CD4-positive, alpha-beta T cell treated with Interleukin-15 for 1 hour (primary cell): ENCODE data around the gene TRIM40.
"Not testable (repeated sequence)": the region's sequence is repeated elsewhere in the genome, so short reads cannot be mapped to it uniquely, and the experiment has no call there.

Experiments used
- DNase-seq: peaks from one replicate; pipeline ENCODE4 v3.0.0-alpha.2; 2020

TRIM40 gene

DNA sequence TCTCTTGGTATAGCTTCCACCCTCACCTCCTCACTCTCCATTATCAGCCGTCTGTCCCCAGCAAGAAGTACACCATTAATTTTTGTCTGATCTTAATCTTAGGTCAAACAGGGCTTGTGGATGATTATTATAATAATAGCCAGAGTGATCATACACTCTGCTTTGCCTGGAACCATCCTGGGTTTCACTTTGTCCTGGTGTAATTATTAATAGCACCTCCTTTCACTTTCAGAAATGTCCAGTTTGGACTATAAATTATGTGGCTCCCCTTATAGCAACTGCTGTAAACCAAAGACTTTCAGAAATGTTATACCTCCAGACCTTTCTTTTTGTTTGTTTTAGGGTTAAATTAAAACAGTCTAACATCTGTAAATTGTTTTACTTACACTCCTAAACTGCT is 22.1 kb upstream of the TRIM40 start:
- no peak for DNase-seq

DNA sequence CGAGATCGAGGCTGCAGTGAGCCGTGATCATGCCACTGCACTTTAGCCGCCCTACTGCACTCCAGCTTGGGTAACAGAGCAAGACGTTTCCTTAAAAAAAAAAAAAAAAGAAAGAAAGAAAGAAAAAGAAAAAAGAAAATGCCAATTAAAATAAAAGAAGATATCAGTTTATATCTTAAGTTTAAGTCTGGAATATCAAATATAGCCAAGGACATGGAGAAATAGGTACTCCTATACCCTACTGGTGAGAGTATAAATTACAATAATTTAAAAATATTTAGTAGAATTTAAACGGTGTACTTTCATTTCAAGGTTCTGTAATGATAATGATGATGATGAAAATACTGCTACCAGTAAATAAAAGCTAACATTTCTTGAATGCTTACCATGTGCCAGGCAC is 19.2 kb upstream of the TRIM40 start:
- no peak for DNase-seq

DNA sequence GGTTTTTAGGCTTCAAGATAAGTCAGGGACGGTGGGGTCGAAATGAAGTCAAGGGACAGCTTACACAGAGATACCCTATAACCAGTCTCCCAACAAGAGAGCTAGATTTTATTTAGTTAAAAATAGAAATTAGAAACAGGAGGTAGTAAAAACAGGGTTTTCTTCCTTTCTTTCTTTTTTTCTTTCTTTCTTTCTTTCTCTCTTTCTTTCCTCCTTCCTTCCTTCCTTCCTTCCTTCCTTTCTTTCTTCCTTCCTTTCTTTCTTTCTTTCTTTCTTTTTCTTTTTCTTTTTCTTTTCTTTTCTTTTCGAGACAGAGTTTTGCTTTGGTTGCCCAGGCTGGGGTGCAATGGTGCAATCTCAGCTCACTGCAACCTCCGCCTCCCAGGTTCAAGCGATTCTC is 17.2 kb upstream of the TRIM40 start:
- DNase-seq = not testable (repeated sequence)

DNA sequence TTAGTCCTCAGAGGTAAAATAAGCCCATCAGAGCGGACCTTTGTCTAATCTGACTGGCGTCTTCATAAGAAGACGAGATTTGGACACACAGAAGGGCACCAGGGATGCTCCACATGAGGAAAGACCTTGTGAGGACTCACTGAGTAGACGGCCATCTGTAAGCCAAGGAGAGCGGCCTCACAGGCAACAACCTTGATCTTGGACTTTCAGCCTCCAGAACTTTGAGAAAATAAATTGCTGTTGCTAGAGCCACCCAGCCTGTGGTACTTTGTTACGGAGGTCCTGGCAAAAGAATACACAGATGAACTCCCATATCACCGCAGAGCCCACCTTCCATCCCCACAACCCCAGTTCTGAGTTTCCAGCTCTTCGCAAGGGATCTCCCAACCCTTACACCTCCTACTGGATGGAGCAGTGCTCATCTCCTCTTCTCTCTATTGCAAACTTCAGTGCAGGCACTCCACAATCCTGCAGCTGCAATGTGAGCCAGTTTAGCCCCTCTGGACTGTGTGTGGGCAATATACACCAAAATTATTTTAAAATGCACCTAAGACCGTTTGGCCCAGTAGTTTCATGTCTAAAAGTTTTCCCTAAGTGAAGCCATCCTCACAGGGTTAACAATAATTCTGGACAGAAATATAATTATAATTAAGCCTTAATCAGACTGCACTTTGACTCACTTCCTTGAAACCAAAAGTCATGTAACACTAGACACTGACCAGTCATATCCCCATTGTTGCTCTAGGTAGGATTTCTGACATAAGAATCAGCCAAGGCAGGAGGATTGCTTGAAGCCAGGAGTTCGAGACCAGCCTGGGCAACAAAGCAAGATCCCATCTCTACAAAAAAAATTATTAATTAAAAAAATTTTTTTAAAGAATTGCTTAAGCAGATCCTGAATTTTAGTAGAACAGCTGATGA is 14.2 kb upstream of the TRIM40 start:
- DNase-seq = no peak

DNA sequence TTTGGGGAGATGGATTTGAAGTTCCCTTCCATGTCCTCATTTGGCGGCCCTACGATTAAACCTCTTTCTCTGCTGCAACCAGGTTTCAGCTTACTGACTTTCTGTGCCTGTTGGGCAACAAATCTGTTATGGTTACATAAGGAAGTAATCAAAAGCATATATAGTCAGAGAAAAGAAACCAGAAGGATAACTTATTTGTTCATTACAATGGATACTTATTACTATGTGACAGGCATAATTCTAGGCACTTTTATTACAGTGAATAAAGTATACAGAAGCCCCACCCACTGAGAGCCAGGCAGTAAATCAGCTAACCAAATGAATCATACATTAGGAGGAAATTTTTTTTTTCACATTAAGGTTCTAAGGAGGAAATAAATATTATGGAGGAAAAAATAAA is 13.4 kb upstream of the TRIM40 start:
- DNase-seq = no peak

DNA sequence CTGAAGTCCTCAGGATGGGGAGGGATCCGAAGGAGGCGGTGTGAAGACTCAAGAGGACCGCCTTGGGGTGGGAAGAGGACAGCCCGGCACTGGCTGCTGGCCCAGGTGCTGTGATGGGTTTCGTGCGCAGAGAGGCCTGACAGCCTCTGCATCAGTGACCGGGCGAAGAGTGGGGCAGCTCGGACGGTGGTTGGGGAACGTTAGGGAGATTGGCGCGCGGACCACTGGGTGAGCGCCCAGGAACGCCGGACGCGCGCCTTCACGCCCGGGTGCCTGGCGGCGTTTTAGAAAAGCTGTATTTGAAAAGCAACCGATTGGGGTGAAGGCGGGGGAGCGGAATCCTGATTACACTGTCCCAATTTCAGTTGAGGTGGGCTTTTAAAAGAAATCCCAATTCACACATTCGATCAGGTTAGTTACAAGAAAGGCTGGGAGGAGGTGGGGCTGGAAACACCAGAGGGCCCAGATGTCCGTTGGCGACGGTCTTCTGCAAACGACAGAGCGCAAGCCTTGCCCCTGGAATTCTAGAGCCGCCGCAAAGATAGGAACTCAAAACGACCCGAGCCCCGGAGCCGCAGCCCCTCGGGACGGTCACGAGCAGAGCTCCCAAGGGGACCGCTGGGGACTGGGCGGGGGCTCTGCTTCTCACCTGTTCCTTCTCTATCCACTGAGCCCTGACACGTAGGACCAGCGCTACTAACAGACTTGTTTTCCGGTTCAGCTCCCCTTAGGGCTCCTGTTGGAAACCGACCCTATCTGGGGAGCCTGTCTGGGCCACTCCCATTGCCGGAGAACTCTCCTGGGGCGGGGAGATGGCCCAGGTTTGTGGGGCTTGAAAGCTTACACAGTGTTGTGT is 8.5 kb upstream of the TRIM40 start:
- no peak for DNase-seq

DNA sequence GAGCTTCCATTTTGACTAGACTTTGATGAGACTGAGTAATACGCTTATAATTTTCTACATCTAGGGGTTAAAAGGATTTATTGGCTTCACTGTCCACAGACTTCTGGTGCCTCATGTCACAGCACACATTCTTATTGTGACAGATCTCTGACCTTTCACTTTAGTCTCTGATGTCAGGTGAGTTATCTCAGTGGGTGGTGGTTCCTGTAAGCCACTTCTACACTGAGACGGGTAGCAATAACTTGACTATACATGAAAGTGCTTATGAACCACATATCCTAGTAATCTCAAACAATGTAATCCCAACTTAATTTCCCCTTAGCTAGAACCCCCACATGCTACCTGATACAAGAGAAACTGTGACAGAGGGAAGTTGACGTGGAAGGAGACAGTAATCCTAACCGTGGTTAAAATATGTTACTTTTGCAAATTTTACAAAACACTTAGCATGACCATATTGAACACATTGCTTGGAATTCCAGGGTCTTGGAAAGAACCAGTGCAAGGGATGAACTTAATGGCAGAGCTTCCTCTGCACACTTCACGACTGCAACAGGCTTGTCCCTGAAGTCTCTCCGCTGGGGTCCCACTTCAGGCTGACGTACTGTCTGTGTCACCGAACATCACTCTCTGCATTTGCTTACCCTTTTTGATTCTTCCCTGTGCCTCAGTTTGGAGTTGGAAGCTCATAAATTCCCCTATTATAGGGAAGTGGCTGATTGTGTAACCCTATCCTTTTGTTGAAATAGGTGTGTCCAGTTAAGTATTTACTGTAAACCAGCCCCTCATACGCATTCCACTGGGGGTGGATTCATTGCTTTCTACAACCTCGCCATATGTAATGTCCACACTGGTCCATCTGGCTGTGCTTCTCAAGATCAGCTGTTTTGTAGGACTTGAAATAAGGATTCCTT is 6.4 kb upstream of the TRIM40 start:
- no peak for DNase-seq

DNA sequence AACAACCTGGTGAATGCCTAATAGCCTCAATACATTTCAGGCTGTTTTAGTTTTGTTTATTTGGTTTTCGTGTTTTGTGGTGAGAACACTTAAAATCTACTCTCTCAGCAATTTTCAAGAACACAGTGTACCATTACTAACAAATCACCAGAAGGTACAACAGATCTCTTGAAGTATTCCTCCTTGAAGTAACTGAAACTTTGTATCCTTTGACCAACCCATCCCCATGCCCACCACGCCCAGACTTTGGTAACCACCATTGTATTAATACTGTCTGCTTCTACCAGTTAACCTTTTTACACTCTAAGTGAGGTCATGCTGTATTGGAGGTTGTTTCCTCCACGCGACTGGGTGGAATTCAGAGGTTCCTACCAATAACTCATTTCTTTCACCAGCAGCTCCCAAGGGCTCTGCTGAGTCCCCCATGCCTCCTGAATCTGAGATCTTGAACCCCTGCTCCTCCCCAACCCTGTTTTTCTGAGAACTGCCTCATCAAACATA is 5.7 kb upstream of the TRIM40 start:
- DNase-seq = no peak

DNA sequence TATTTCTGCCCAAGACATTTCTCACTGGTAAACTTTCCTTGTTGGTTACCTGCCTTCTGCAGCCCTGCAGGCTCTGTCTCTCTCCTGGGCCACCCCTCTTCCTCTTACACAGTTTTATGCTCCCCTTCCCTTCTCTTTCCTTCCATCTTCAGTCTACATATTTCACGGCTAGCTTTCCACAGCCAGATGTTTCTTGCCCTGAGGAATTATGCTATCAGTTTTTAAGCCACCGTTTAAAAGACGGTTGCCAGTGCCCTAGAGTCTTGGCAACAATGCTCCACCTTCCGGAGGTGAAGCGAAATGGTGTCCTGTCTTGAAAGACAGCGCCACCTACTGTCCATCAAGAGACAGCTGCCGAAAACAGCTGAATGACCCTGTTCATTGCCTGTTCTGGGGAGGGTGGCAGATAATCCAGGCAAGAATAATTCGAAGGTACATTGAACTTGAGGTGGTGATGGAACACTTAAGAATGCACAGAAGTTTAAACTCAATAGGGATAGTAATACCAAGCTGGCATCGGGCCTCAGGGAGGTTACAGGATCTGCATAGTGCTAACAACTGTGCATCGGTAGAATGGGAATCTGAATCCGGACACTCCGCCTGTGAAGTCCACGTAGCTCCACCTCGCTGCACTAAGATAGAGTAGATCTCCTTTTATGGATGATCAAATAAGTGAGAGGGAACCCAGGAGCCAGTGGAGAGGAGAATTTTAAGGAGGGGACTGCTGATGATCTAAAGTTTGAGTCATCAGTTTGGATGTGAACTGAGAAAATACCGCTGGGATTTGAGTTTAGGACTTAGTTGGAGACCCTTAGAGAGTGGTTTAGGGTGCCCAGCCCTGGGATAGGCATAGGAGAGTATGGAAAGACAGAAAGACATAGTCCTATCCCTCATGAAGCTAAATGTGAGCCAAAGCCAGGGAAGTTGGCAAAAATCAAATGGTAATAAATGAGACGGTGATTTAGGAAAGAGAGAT is 4.8 kb upstream of the TRIM40 start:
- DNase-seq = peak; percentile 79

DNA sequence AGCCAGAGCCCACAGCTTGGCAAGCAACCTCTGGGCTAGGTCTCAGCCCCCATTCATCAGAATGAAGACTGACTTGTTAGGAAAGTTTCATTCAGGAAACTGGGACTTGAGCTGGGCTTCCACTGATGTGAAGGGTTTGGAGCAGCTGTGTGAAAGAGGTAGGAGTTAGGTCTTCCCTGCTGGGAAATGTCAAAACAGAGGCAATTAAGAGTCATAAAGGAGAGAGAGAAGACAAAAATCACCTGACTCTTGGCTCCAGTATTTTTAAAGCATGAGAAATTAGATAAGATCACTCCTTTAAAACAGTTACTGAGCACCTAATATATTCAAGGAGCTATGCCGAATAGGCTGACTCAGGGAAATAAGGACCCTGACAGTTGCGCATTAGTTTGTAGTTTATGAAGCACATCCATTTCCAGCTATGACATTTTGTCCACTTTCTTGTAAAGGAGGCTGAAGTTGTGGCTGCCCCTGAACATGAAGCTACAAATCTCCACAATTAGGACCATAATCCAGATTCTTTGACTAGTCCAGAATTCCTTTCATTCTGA is 3.9 kb upstream of the TRIM40 start:
- DNase-seq = no peak

DNA sequence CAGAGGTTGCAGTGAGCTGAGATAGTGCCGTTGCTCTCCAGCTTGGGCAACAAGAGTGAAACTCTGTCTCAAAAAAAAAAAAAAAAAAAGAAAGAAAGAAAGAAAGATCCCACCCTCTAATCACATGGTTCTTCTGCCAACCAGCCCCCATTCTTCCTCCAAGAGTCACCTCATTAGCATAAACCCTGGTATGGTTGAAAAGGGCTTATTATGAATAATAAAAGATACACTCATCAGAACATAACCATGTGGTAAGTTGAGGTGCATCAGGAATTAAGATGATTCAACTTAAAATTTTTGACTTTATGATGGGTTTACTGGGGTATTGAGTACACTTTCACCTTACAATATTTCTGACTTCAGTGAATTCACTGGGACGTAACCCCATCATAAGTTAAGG is 793 bp upstream of the TRIM40 start:
- no peak for DNase-seq

DNA sequence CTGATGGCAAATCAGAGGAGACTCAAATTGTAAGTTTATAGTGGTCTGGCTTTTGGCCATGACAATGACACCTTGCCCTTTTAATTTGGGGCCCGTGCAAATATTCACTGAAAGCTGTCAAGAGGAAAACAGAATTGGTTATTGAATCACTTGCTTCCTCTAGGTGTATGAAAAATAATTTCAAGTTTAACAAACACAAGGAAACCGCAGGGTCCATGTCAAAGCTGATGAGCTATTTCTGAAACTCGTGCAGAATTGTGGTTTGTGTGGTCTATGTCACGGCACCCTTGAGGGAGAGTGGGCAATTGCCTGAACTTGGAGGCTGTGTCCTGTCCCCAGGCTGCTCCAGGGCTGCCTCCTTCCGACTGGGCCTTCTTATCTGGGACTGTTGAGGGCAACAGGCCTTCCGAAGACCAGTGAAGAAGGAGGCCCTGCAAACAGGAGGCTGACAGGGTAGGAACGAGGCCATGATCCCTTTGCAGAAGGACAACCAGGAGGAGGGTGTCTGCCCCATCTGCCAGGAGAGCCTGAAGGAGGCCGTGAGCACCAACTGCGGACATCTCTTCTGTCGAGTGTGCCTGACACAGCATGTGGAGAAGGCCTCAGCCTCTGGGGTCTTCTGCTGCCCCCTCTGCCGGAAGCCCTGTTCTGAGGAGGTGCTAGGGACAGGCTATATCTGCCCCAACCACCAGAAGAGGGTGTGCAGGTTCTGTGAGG is 788 bp downstream of the TRIM40 start:
- DNase-seq = no peak

DNA sequence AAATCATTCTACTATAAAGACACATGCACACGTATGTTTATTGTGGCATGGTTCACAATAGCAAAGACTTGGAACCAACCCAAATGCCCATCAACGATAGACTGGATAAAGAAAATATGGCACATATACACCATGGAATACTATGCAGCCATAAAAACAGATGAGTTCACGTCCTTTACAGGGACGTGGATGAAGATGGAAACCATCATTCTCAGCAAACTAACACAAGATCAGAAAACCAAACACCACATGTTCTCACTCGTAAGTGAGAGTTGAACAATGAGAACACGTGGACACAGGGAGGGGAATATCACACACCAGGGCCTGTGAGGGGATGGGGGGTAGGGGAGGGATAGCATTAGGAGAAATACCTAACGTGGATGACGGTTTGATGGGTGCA is 4.3 kb downstream of the TRIM40 start:
- not testable (repeated sequence) for DNase-seq

DNA sequence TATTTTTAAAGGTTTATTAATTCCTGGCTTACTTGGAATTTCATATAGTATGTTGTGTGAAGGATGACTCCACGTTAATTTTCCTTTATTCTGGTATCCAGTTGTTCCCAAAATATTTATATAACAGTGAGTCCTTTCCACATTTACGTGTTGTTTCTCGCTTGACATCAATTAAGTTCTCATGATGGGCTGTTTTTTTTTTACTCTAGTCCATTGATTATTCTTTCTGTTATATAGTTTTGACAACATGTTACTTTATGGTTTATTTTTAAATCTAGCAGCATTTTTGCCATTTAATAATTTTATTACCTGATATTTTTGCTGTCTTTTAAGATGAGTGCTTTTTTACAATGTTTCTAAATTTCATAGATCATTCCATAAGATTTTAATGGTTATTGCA is 6.7 kb downstream of the TRIM40 start:
- no peak for DNase-seq

DNA sequence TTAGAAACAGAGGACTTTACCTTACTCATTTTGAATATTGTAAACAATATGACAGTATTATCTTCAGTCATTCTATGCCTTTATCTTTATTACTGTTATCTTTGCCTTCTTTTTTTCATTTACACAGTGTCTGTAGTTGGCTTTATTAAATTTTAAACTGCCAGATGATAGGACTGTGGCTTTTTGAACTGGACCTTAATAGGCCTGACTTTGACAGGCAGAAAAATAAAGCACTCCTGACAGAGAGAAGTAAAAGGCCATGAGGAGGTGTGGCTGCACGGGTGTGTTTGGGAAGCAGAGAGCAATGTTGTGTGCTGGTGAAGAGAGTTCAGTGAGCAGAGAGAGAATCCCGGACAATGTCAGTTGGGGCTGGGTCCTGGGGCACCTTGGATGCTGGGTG is 7.8 kb downstream of the TRIM40 start:
- no peak for DNase-seq

DNA sequence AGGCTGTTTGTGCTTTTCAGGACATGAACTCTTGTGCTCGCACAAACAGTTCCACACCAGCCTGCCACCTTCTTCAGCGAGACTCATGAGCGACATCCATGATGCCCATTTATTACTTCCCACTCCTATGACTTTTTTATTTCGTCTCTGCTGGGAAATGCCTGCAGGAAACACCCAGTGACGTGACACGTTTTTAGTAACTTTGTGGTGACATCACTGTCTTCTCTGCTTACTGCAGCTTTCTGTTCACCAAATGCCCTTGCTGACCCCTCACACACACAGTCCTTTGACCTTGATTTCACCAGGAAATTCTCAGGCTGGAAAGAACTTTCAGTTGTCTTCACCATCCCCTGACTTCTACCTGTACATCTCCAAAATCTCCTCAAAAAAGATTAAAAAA is 8.9 kb downstream of the TRIM40 start:
- no peak for DNase-seq

DNA sequence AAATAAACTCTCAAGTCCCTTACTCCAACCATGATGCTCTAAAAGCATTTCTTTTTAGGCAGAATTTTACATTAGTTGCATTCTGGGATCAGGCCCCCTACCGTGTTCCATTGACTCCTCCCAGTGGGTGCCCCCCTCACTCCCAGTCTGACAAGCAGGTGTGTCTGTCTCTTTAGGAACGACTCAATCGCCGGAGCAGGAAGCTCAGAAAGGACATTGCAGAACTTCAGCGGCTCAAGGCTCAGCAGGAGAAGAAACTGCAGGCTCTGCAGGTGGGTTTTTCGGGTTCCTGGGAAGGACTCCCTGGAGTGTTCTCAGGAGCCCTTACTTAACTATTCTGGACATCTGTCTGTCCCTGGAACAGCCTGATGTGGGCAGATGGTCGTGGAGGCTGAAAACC is 9.9 kb downstream of the TRIM40 start:
- DNase-seq = no peak

DNA sequence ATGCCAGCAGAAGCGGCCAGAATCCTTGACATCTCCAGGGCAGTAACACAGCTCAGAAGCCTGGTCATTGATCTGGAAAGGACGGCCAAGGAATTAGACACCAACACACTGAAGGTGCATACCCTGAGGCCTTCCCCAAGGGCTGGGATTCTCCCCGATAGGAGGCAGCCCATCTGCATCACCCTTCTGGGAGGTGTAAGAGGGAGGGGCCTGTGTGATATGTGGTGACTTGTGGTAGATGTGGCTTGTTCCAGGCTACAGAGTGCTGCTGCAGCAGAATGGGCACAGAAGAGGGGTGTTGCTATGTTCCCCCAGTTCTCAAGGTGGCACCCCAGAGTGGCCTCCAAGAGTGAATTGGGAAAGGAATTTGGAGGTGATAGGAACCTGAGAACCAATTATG is 11.2 kb downstream of the TRIM40 start:
- no peak for DNase-seq

DNA sequence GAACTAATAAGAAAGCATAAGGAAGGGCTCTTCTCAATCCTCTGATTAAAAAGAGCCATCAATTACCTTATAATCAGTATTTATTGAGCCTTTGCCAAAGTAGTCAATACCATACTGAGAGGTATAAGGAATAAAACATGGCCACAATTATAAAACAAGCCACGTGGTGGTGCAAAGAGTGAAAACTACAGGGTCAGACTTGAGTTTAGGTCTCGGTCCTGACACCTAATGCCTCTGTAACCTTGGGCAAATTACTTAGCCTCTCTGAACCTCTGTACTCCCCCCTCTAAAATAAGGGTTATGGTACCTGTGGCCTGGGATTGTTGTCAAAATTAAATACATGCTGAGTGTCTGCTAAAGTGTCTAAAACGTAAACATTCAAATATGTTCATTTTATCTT is 13.3 kb downstream of the TRIM40 start:
- DNase-seq = no peak

DNA sequence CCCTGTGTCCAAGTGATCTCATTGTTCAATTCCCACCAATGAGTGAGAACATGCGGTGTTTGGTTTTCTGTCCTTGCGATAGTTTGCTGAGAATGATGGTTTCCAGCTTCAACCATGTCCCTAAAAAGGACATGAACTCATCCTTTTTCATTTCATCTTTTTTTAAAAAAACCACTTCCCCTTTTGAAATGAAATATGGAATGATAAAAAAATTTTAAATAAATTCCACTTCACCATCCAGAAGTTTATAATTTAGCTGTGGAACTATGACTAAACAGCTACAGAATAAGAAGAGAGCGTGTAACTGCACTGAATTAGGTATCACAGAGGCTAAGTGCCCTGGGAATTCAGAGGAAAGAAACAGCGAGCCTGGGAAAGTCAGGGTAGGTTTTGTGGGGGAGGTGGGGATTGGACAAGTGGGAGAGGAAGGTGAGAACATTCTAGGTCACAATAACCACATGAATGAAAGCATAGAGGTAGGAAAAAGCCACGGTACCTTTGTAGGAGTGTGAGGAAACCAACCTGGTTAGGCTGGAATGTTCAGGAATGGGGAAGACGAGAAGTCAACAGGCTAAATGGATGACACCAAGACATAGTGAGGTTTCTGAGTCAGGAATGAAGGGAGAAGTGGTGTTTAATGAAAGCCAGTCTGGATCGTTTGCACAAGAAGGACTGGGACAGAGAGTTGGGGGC is 14.1 kb downstream of the TRIM40 start:
- no peak for DNase-seq
